ENCODE data around the gene GAS6. TPM values are rescaled to one million over a fixed set of nuclear protein-coding genes. Genes with fewer than 3 reads are reported as not detected.

The GAS6 gene
- total RNA-seq, 4 donors from 2014 or later: 152 to 284 (median 169) TPM

DNA sequence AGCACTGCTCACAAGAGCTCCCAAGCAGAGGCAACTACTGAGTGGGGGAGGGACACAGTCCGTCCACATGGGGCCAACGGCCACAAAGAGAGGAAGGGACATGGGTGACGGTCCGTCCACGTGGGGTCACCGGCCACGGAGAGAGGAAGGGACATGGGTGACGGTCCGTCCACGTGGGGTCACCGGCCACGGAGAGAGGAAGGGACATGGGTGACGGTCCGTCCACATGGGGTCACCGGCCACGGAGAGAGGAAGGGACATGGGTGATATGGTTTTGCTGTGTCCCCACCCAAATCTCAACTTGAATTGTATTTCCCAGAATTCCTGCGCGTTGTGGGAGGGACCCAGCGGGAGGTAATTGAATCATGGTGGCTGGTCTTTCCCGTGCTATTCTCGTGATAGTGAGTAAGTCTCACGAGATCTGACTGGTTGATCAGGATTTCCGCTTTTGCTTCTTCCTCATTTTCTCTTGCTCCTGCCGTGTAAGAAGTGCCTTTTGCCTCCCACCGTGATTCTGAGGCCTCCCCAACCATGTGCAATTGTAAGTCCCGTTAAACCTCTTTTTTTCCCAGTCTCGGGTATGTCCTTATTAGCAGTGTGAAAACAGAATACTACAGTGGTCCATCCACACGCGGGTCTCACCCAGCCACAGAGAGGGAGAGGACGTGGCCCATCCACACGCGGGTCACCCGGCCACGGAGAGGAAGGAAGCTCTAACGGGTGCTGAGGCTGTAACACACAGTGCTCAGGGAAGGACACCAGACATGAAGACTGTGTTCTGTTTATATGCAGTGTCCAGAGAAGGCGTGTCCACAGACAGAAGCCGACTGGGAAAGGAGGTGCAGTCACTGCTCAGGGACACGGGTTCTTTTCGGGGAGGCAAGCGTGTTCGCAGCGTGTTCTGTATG is 48.5 kb downstream of the GAS6 start:
- H3K27ac ChIP-seq: no peak overlapping the region
- intact Hi-C loops (cut with DNase I; ENCODE audit: low total_unique reads): loop anchor here (2.0 kb wide), 1 partner anchor 411 kb away; no protein-coding TSS in a partner anchor
- 65 to 74% methylated on average over 27 to 42 of the region's 42 CpGs for WGBS, 2 donors (ENCODE audit: low coverage in 1 of 2)
- H3K9me3 ChIP-seq: no peaks in the 10 kb centered on the region
- H3K4me3 ChIP-seq: peak overlapping the region in 2 of 4 donors; percentile 0 to 33
- H3K27me3 ChIP-seq: no peaks in the 10 kb centered on the region
- in situ Hi-C loops (cut with MboI; ENCODE audit: low pct_ligation_motif_present in 1 of 4, low pct_unique_long_range_greater_than_20kb in 1 of 4, low sequenced_read_pairs in 3 of 4): no loop called here
- no peak for DNase-seq
- H3K4me1 ChIP-seq: peaks cover 2 to 12% (median 7%) of the 10 kb centered on the region in 4 donors
- TF ChIP-seq POLR2AphosphoS5 (IDR thresholded peaks at IDR 0.05) (no peak), POLR2A (IDR thresholded peaks at IDR 0.05) (no peak), EP300 (IDR thresholded peaks at IDR 0.05; ENCODE audit: low read depth) (no peak)
- TF ChIP-seq, protein P1, sequence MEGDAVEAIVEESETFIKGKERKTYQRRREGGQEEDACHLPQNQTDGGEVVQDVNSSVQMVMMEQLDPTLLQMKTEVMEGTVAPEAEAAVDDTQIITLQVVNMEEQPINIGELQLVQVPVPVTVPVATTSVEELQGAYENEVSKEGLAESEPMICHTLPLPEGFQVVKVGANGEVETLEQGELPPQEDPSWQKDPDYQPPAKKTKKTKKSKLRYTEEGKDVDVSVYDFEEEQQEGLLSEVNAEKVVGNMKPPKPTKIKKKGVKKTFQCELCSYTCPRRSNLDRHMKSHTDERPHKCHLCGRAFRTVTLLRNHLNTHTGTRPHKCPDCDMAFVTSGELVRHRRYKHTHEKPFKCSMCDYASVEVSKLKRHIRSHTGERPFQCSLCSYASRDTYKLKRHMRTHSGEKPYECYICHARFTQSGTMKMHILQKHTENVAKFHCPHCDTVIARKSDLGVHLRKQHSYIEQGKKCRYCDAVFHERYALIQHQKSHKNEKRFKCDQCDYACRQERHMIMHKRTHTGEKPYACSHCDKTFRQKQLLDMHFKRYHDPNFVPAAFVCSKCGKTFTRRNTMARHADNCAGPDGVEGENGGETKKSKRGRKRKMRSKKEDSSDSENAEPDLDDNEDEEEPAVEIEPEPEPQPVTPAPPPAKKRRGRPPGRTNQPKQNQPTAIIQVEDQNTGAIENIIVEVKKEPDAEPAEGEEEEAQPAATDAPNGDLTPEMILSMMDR (IDR thresholded peaks at IDR 0.05): no peak
- H3K36me3 ChIP-seq: no peaks in the 10 kb centered on the region

DNA sequence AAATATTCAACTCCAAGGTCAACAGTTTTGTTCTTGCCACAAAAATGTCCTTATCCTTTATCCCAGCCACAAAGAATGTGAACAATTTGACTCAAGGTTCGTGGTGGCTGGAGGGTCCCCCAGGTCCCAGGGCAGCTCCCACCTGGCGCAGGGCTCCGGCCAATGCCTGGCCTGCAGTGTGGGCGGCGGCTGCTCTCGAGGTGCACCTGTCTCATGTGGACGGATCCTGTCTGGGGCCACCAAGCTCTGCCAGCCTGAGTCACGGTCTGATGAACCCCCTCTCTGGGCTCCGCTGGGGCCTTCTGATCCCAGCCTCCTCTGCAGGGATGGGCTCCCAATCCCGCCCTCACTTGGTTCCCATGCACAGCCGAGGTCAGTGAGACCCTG is 49.4 kb downstream of the GAS6 start:
- 74% methylated on average over 8 of the region's 11 CpGs; no CpG with 5 or more reads in 1 of the 2 donors for WGBS, 2 donors (ENCODE audit: low coverage in 1 of 2)
- peaks cover 0 to 8% (median 5%) of the 10 kb centered on the region in 4 donors for H3K4me1 ChIP-seq
- in situ Hi-C loops (cut with MboI; ENCODE audit: low pct_ligation_motif_present in 1 of 4, low pct_unique_long_range_greater_than_20kb in 1 of 4, low sequenced_read_pairs in 3 of 4) (no loop called here), intact Hi-C loops (cut with DNase I; ENCODE audit: low total_unique reads) (loop anchor here (5.0 kb wide), 1 partner anchor 133 kb away; no protein-coding TSS in a partner anchor)
- DNase-seq: no peak
- H3K27me3 ChIP-seq: no peaks in the 10 kb centered on the region
- TF ChIP-seq POLR2AphosphoS5 (IDR thresholded peaks at IDR 0.05) (no peak), EP300 (IDR thresholded peaks at IDR 0.05; ENCODE audit: low read depth) (no peak), POLR2A (IDR thresholded peaks at IDR 0.05) (no peak)
- TF ChIP-seq, protein P1 (IDR thresholded peaks at IDR 0.05): no peak
- H3K4me3 ChIP-seq: no peak overlapping the region
- H3K9me3 ChIP-seq: no peaks in the 10 kb centered on the region
- no peaks in the 10 kb centered on the region for H3K36me3 ChIP-seq
- H3K27ac ChIP-seq: no peak overlapping the region

DNA sequence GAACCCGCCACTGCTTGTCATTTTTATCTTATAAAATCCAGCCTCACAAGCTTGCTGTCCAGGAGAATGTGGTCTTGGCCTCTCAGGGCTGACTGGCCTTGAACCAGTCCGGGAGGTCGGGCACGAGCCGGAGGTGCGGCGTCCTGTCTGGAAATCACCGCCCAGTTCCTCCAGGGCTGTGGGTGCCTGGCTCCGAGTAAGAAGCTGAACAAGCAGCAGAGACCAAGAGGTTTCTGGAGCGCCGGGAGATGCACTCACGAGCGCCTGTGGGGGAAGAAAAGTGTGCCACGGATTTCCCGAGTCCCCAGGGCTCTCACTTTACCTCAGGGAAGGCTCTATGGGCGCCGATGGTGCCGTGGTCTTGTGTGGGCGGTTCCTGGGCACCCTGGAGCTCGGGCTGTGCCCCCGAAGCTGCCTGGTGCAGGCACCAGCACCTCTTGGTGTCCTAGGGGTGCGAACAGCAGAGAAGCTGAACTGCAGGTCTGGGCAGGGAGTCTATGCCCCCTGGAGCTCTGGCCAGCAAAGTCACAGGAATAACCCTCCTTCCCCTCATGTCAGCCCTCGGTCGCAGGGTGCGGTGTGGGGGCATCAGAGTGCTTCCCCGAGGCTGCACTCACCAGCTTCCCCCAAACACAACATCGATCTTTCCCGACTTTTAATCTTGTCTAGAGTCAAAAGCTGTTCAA is 50.0 kb downstream of the GAS6 start:
- no peak overlapping the region for H3K4me3 ChIP-seq
- no peaks in the 10 kb centered on the region for H3K27me3 ChIP-seq
- 83 to 90% methylated on average over 2 to 28 of the region's 28 CpGs for WGBS, 2 donors (ENCODE audit: low coverage in 1 of 2)
- peaks cover 0 to 8% (median 5%) of the 10 kb centered on the region in 4 donors for H3K4me1 ChIP-seq
- no peak for DNase-seq
- H3K36me3 ChIP-seq: no peaks in the 10 kb centered on the region
- TF ChIP-seq POLR2AphosphoS5 (IDR thresholded peaks at IDR 0.05): no peak
- no peak for TF ChIP-seq POLR2A (IDR thresholded peaks at IDR 0.05)
- no peak for TF ChIP-seq EP300 (IDR thresholded peaks at IDR 0.05; ENCODE audit: low read depth)
- TF ChIP-seq, protein P1 (IDR thresholded peaks at IDR 0.05): no peak
- intact Hi-C loops (cut with DNase I; ENCODE audit: low total_unique reads): loop anchor here (5.0 kb wide), 1 partner anchor 133 kb away; no protein-coding TSS in a partner anchor
- H3K27ac ChIP-seq: no peak overlapping the region
- in situ Hi-C loops (cut with MboI; ENCODE audit: low pct_ligation_motif_present in 1 of 4, low pct_unique_long_range_greater_than_20kb in 1 of 4, low sequenced_read_pairs in 3 of 4): no loop called here
- no peaks in the 10 kb centered on the region for H3K9me3 ChIP-seq

All from transverse colon (tissue), 4 donors.